Measurements from ENCODE around the gene DLX1.

- no peak for TF ChIP-seq POLR2A (IDR thresholded peaks at IDR 0.05)
- TF ChIP-seq CTCF (IDR thresholded peaks at IDR 0.05): no peak
Observed at GRCh38 chr2:172052000-172052983, 33.0 kb upstream of the DLX1 start.

All from testis (tissue), 2 donors.